Stimulated activated naive B cell treated with anti-CD40 and anti-IgM and Interleukin-4, amounts not matched to agents 10 μg/mL and 1 μg/mL and 100 μg/mL, for 72 hours (primary cell): Measurements from ENCODE around the gene MTM1.

Experiments
- ATAC-seq, 2 donors: fragments of 150-1000 bp; cut with Tn5 transposase; replicated peaks; 2 replicates each; pipeline ENCODE4 v1.10.0; 2021; ENCODE audit warnings: moderate library complexity in 1 of 2
- DNase-seq: peaks from one replicate; pipeline ENCODE4 v3.0.0; 2021
- H3K27ac Mint-ChIP-seq: one replicate; pipeline ENCODE4 v1.8.0; 2022; ENCODE audit warnings: mild to moderate bottlenecking, mixed read lengths
- H3K27me3 Mint-ChIP-seq, 2 donors: one replicate each; pipeline ENCODE4 v1.8.0; 2022; ENCODE audit warnings: mixed read lengths in 2 of 2
- H3K36me3 Mint-ChIP-seq, 2 donors: one replicate each; pipeline ENCODE4 v1.8.0; 2022; ENCODE audit warnings: mixed read lengths in 2 of 2, mild to moderate bottlenecking in 1 of 2
- H3K4me1 Mint-ChIP-seq, 2 donors: one replicate each; pipeline ENCODE4 v1.8.0; 2022; ENCODE audit warnings: mixed read lengths in 2 of 2, mild to moderate bottlenecking in 1 of 2
- H3K4me3 Mint-ChIP-seq, 2 donors: one replicate each; pipeline ENCODE4 v1.8.0; 2022; ENCODE audit warnings: mild to moderate bottlenecking in 2 of 2, mixed read lengths in 2 of 2, moderate library complexity in 1 of 2
- H3K9me3 Mint-ChIP-seq, 2 donors: one replicate each; pipeline ENCODE4 v1.8.0; 2022; ENCODE audit warnings: mixed read lengths in 2 of 2, mild to moderate bottlenecking in 1 of 2

MTM1 gene

GRCh38 chrX:150642423-150642822, 74.0 kb downstream of the MTM1 start:
- ATAC-seq (no peak), DNase-seq (no peak)
- Mint-ChIP-seq H3K27me3 (no peaks in the 10 kb centered on the region), H3K27ac (no peak overlapping the region), H3K4me1 (no peaks in the 10 kb centered on the region), H3K36me3 (peaks cover 4 to 5% of the 10 kb centered on the region in 2 donors), H3K4me3 (no peak overlapping the region), H3K9me3 (no peaks in the 10 kb centered on the region)

GRCh38 chrX:150643271-150643670, 74.8 kb downstream of the MTM1 start:
- no peak for DNase-seq
- H3K9me3 Mint-ChIP-seq = no peaks in the 10 kb centered on the region
- no peak overlapping the region for H3K4me3 Mint-ChIP-seq
- H3K27ac Mint-ChIP-seq = no peak overlapping the region
- H3K36me3 Mint-ChIP-seq = peaks cover 0 to 4% of the 10 kb centered on the region in 2 donors
- ATAC-seq = no peak
- H3K4me1 Mint-ChIP-seq = no peaks in the 10 kb centered on the region
- H3K27me3 Mint-ChIP-seq = no peaks in the 10 kb centered on the region

- Mint-ChIP-seq H3K9me3 (no peaks in the 10 kb centered on the region), H3K4me3 (no peak overlapping the region), H3K36me3 (peaks cover 0 to 4% of the 10 kb centered on the region in 2 donors), H3K27ac (no peak overlapping the region), H3K27me3 (no peaks in the 10 kb centered on the region), H3K4me1 (no peaks in the 10 kb centered on the region)
- ATAC-seq (no peak), DNase-seq (no peak)
These were observed 75.5 kb downstream of the MTM1 start for GRCh38 chrX:150643958-150644357.

GRCh38 chrX:150644422-150644821, 76.0 kb downstream of the MTM1 start:
- no peaks in the 10 kb centered on the region for H3K4me1 Mint-ChIP-seq
- no peaks in the 10 kb centered on the region for H3K9me3 Mint-ChIP-seq
- H3K27me3 Mint-ChIP-seq = no peaks in the 10 kb centered on the region
- DNase-seq (no peak), ATAC-seq (no peak)
- no peak overlapping the region for H3K4me3 Mint-ChIP-seq
- H3K36me3 Mint-ChIP-seq = peaks cover 0 to 4% of the 10 kb centered on the region in 2 donors
- H3K27ac Mint-ChIP-seq = no peak overlapping the region

- H3K4me3 Mint-ChIP-seq = no peak overlapping the region
- no peaks in the 10 kb centered on the region for H3K27me3 Mint-ChIP-seq
- H3K27ac Mint-ChIP-seq = no peak overlapping the region
- H3K9me3 Mint-ChIP-seq = no peaks in the 10 kb centered on the region
- no peaks in the 10 kb centered on the region for H3K4me1 Mint-ChIP-seq
- ATAC-seq (no peak), DNase-seq (no peak)
- H3K36me3 Mint-ChIP-seq = peaks cover 7 to 9% of the 10 kb centered on the region in 2 donors
These were observed 78.9 kb downstream of the MTM1 start for GRCh38 chrX:150647331-150647730.

GRCh38 chrX:150648296-150648940, 80.0 kb downstream of the MTM1 start:
- no peak overlapping the region for H3K27ac Mint-ChIP-seq
- ATAC-seq (no peak), DNase-seq (no peak)
- H3K4me3 Mint-ChIP-seq = no peak overlapping the region
- peaks cover 7 to 9% of the 10 kb centered on the region in 2 donors for H3K36me3 Mint-ChIP-seq
- H3K4me1 Mint-ChIP-seq = no peaks in the 10 kb centered on the region
- no peaks in the 10 kb centered on the region for H3K9me3 Mint-ChIP-seq
- H3K27me3 Mint-ChIP-seq = no peaks in the 10 kb centered on the region

- ATAC-seq (no peak), DNase-seq (no peak)
- H3K9me3 Mint-ChIP-seq = no peaks in the 10 kb centered on the region
- H3K4me3 Mint-ChIP-seq = no peak overlapping the region
- H3K4me1 Mint-ChIP-seq = no peaks in the 10 kb centered on the region
- H3K36me3 Mint-ChIP-seq = peaks cover 7 to 9% of the 10 kb centered on the region in 2 donors
- H3K27ac Mint-ChIP-seq = no peak overlapping the region
- no peaks in the 10 kb centered on the region for H3K27me3 Mint-ChIP-seq
These were observed 80.9 kb downstream of the MTM1 start for GRCh38 chrX:150649096-150649870.

GRCh38 chrX:150651906-150652305, 83.5 kb downstream of the MTM1 start:
- H3K4me3 Mint-ChIP-seq = no peak overlapping the region
- no peaks in the 10 kb centered on the region for H3K9me3 Mint-ChIP-seq
- H3K4me1 Mint-ChIP-seq = no peaks in the 10 kb centered on the region
- no peaks in the 10 kb centered on the region for H3K27me3 Mint-ChIP-seq
- peaks cover 3 to 12% of the 10 kb centered on the region in 2 donors for H3K36me3 Mint-ChIP-seq
- DNase-seq = no peak
- ATAC-seq = no peak
- no peak overlapping the region for H3K27ac Mint-ChIP-seq

- ATAC-seq (no peak), DNase-seq (no peak)
- Mint-ChIP-seq H3K27me3 (no peaks in the 10 kb centered on the region), H3K27ac (no peak overlapping the region), H3K36me3 (peaks cover 4 to 8% of the 10 kb centered on the region in 2 donors), H3K9me3 (no peaks in the 10 kb centered on the region), H3K4me3 (no peak overlapping the region), H3K4me1 (no peaks in the 10 kb centered on the region)
These were observed 87.4 kb downstream of the MTM1 start for GRCh38 chrX:150655788-150656187.

GRCh38 chrX:150663073-150663472, 94.7 kb downstream of the MTM1 start:
- Mint-ChIP-seq H3K9me3 (no peaks in the 10 kb centered on the region), H3K27ac (no peak overlapping the region), H3K4me3 (no peak overlapping the region), H3K36me3 (peaks cover 12 to 18% of the 10 kb centered on the region in 2 donors), H3K4me1 (no peaks in the 10 kb centered on the region), H3K27me3 (no peaks in the 10 kb centered on the region)
- no peak for ATAC-seq
- no peak for DNase-seq

GRCh38 chrX:150664290-150664689, 95.9 kb downstream of the MTM1 start:
- no peaks in the 10 kb centered on the region for H3K27me3 Mint-ChIP-seq
- no peak overlapping the region for H3K27ac Mint-ChIP-seq
- H3K4me1 Mint-ChIP-seq = no peaks in the 10 kb centered on the region
- peaks cover 12 to 22% of the 10 kb centered on the region in 2 donors for H3K36me3 Mint-ChIP-seq
- no peaks in the 10 kb centered on the region for H3K9me3 Mint-ChIP-seq
- no peak for DNase-seq
- no peak for ATAC-seq
- no peak overlapping the region for H3K4me3 Mint-ChIP-seq

GRCh38 chrX:150676221-150676620, 107.8 kb downstream of the MTM1 start:
- H3K4me1 Mint-ChIP-seq = no peaks in the 10 kb centered on the region
- no peaks in the 10 kb centered on the region for H3K36me3 Mint-ChIP-seq
- DNase-seq = no peak
- no peak overlapping the region for H3K4me3 Mint-ChIP-seq
- H3K27me3 Mint-ChIP-seq = peaks cover 0 to 4% of the 10 kb centered on the region in 2 donors
- H3K27ac Mint-ChIP-seq = no peak overlapping the region
- ATAC-seq = no peak
- H3K9me3 Mint-ChIP-seq = peaks cover 0 to 1% of the 10 kb centered on the region in 2 donors

GRCh38 chrX:150680974-150681373, 112.6 kb downstream of the MTM1 start:
- H3K9me3 Mint-ChIP-seq = peaks cover 0 to 1% of the 10 kb centered on the region in 2 donors
- ATAC-seq (no peak), DNase-seq (no peak)
- no peaks in the 10 kb centered on the region for H3K36me3 Mint-ChIP-seq
- no peak overlapping the region for H3K27ac Mint-ChIP-seq
- H3K27me3 Mint-ChIP-seq = peaks cover 0 to 4% of the 10 kb centered on the region in 2 donors
- peaks cover 0 to 2% of the 10 kb centered on the region in 2 donors for H3K4me1 Mint-ChIP-seq
- no peak overlapping the region for H3K4me3 Mint-ChIP-seq

GRCh38 chrX:150683112-150683511, 114.7 kb downstream of the MTM1 start:
- Mint-ChIP-seq H3K36me3 (no peaks in the 10 kb centered on the region), H3K4me3 (no peak overlapping the region), H3K9me3 (no peaks in the 10 kb centered on the region), H3K27ac (no peak overlapping the region), H3K4me1 (peaks cover under 1 to 2% of the 10 kb centered on the region in 2 donors), H3K27me3 (peaks cover 0 to 4% of the 10 kb centered on the region in 2 donors)
- ATAC-seq (no peak), DNase-seq (no peak)

GRCh38 chrX:150683536-150684146, 115.2 kb downstream of the MTM1 start:
- Mint-ChIP-seq H3K4me3 (no peak overlapping the region), H3K27ac (no peak overlapping the region), H3K27me3 (peaks cover 0 to 4% of the 10 kb centered on the region in 2 donors), H3K4me1 (peaks cover 2 to 6% of the 10 kb centered on the region in 2 donors), H3K36me3 (no peaks in the 10 kb centered on the region), H3K9me3 (no peaks in the 10 kb centered on the region)
- ATAC-seq (peak; percentile 38 to 55), DNase-seq (no peak)
